ENCODE data around the gene GP9.
A peak's percentile ranks its signal among the peaks of the same experiment; 100 is the strongest.
"Not testable (repeated sequence)": the region's sequence is repeated elsewhere in the genome, so short reads cannot be mapped to it uniquely, and the experiment has no call there.

The GP9 gene

DNA sequence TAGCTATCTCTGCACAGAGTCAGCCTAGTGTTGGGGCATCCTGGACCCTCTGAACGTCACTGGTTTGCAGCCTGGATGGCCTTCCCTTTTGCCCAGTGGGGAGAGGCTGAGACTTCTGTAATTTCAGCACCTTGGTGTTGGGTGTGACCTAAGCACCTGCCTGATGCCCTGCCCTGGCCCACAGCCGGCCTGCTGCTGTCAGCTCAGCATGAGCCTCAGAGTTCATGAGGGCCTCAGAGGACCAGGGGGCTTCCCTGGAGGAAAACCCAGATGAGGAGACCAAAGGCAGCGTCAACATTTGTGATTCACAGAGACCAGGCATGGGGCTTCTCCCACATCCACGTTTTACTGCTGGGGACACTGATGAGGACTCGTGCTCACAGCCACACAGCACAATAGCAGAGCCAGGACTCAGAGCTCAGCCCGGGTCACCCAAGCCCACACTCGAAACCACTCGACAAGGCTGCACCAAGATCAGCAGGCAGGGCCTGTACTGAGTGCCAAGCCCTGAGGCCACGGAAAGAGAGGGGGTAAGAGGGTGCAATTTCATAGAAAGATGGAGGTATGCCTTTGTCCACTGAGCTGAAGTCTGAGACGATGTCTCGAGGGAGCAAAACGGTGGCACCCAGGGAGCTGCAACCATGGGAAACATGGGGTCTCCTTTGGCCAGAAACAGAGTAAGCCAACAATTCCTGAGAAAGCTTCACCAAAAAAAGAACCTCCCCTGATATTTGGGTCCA lies 9.9 kb upstream of the GP9 start:
- no peak for DNase-seq (ENCODE audit: low spot score)

GRCh38 chr3:129051871-129052340 lies 8.7 kb upstream of the GP9 start:
- DNase-seq (ENCODE audit: low spot score) = no peak

- no peak for DNase-seq (ENCODE audit: low spot score)
These were observed 7.9 kb upstream of the GP9 start for GRCh38 chr3:129052675-129053074.

GRCh38 chr3:129054605-129055104 lies 5.9 kb upstream of the GP9 start:
- DNase-seq (ENCODE audit: low spot score) = no peak

DNA sequence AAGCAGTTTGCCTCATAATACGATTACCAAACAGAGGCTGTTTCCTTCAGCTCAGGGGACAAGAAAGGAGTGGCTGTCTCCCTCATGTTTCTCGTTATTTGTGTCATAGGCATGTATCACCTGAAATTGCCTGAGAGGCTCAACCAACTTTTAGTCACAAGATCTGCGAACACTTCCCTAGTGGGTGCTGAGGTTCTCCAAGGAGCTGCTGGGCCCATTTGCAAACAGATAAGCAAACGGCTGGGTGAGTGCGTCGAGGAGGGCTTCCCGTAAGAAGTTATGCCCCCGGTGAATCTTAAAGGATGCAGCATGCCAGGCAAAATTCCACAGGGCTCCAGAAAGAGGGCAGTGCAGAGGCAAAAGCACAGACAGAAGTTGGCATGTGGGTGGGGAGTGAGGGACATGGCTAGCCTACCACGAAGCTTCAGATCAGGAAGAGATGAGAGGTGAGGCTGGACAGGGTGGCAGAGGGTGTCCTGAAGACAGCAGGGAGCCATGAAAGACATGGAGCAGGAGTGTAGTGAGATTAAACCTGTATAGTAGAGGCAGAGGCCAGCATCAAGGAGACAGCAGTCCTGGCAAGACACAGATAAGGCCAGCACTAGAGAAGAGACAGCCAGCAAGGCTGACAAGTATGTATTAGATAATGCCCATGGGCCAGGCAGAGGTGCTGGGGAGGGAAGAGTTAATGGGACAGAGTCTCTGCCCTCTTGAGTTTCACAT lies 4.0 kb upstream of the GP9 start:
- DNase-seq (ENCODE audit: low spot score) = no peak

DNA sequence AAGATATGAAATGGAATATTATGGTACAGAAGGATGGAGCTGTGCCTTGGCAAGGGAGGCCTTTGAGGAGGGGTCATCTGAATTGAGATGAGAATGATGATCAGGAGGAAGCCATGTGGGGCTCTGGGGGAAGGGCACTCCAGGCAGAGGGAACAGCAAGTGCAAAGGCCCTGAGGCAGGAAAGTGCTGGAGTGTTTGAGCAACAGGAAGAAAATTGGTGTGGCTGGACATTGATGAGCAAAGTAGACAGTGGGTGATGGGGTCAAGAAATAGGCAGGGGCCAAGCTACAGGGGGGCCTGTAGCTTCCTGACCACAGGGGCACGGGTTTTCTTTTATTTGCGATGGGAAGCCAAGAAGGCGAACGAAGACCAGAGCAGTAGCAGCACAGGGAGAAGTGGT lies 3.3 kb upstream of the GP9 start:
- no peak for DNase-seq (ENCODE audit: low spot score)

- DNase-seq (ENCODE audit: low spot score) = no peak
These were observed 2.0 kb upstream of the GP9 start for GRCh38 chr3:129058441-129059200.

DNA sequence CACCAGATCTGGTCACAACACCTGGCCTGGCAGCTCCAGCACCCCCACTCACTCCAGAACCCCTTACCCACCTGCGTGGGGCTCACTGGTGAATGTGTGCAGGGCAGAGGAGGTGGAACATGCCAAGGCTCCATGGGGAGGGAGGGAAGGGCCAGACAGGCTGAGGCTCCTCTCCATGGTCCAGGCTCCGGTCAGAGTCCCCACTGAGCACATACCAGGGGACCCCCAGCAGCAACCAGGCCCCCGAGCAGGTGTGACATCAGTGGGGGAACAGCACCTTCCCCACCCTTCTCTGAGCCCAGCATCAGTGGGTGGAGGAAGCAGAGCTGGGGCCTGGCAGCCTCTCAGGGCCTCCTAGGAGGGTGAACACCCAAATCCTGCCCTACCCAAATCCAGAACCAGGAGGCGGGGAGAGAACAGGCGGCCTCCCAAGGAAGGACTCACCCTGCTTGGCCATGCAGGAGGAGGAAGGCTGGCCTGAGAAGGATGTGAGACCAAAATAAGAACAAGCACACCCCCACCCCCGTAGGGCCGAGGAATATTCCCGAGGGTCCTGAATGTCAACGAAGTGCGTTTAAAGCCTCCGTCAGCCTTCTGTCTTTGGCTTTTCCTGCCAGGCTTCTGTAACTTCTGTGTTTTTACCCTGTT lies 1.1 kb upstream of the GP9 start:
- no peak for DNase-seq (ENCODE audit: low spot score)

DNA sequence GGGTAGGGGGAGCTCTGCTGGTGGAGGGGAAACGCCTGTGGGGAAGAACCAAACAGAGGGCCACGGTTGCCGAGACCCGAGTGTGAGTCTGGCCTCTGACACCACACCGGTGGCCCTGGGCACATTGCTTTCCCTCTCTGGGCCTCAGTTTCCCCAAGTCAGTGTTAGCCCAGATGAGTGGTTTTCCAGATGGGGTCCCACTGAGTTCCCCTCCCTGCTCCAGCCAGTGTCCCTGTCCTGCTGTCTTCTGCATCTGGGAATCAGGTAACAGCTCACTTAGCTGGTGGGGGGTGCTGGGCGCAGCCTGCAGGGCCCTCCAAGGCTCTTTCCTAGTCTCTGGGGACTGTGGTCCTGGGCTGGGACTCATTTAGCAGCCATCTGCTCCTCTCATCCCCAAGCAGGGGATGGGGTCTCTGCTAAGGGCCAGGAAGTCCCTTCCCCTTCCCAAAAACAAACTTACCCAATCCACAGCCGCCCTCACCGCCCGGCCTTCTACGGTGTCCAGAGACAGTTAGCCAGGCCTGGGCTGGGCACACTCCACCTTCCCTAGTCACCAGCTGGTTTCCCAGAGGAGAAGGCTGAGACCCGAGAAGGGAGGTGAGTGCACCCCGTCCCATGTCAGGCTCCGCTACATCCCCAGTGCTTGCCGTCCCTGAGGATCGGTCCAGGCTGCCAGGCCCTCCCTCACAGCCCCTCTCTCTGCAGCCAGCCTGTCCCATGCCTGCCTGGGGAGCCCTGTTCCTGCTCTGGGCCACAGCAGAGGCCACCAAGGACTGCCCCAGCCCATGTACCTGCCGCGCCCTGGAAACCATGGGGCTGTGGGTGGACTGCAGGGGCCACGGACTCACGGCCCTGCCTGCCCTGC lies 676 bp downstream of the GP9 start:
- no peak for DNase-seq (ENCODE audit: low spot score)

DNA sequence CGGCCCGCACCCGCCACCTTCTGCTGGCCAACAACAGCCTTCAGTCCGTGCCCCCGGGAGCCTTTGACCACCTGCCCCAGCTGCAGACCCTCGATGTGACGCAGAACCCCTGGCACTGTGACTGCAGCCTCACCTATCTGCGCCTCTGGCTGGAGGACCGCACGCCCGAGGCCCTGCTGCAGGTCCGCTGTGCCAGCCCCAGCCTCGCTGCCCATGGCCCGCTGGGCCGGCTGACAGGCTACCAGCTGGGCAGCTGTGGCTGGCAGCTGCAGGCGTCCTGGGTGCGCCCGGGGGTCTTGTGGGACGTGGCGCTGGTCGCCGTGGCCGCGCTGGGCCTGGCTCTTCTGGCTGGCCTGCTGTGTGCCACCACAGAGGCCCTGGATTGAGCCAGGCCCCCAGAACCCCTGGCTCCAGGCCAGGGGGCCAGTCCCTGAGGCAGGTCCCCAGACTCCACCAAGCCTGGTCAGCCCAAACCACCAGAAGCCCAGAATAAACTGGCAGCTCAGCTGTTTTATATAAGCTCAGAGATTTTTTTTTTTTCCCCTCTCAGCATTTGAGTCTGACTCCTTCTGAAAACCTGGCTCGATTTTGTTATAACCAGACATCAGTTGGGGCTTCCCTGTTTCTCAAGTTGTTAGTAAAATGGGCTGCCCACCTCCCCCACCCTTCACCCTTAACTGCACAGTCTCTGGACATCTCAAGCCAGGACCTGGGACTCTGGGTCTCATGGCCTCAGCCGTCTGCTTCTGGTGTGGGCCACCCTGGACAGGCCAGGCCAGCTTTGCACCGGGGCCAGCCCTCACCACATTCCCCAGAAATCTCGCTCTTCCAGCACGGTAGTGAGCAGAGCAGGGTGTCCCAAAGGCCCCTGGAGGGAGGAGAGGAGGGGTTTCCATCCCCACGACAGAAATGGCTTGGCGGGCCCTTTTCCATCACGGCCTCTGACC lies 1.6 kb downstream of the GP9 start:
- no peak for DNase-seq (ENCODE audit: low spot score)

- DNase-seq (ENCODE audit: low spot score) = no peak
These were observed 2.6 kb downstream of the GP9 start for GRCh38 chr3:129063091-129063640.

DNA sequence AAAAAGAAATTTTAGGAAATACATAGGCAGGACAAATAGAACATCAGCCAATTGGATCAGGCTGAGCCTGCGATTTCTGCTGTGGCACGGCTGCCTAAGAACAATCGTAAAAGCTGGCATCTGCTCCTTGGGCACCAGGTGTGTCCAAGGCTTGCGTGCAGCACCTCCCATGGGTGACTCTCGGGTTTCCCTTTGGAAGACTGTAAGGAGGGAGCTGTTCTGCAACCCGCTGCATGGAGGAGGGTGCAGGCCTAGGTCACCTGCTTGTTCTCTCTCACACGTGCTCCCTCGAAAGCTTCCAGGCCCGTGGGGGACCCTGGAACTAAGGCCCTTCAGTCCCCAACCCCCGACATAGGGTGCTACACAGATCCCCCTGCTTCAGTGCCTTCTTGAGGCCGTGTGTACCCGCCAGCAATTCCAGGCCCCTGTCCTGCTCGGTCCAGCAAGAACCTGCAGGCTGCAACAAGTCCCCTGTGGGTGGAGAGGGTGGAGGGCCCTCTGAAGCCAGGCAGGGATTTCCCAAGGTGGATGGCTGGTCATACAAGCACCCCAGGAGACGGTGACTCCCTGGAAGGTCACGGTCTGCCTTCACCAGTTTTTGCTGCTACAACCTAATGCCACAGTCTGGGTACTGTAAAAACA lies 3.4 kb downstream of the GP9 start:
- no peak for DNase-seq (ENCODE audit: low spot score)

DNA sequence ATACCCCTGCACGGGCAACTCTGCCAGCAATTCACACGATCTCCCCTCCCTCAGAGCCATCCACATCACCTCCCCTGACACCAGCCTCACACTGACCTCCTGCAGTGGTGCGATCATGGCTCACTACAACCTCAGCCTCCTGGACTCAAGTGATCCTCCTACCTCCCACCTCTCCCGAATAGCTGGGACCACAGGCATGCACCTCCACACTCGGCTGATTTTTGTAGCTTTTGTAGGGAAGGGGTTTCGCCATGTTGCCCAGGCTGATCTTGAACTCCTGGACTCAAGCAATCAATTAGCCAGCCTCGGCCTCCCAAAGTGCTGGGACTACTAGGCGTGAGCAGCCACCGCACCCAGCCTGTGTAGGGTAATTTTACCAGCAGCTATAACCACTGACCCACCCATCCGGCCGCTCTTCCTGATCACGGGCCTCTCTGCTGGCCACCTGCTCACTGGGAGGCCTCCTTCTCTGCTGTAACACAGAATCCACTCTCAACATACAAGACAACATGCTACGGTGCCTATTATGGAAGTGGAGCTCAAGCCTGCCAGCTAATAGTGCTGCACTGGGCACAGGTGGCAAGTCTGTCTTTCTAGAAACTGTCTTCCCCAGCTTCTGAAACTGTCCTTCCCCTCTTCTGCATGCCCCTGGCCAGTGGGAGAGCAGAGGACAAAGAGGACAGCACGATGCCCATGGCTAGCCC lies 4.6 kb downstream of the GP9 start:
- peak; percentile 26 for DNase-seq (ENCODE audit: low spot score)

GRCh38 chr3:129065720-129066073 lies 5.1 kb downstream of the GP9 start:
- no peak for DNase-seq (ENCODE audit: low spot score)

DNA sequence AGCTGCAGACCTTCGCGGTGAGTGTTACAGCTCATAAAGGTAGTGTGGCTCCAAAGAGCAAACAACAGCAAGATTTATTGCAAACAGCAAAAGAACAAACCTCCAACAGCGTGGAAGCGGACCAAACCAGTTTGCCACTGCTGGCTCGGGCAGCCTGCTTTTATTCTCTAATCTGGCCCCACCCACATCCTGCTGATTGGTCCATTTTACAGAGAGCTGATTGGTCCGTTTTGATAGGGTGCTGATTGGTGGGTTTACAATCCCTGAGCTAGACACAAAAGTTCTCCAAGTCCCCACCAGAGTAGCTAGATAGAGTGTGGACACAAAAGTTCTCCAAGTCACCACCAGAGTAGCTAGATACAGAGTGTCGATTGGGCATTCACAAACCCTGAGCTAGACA lies 7.1 kb downstream of the GP9 start:
- not testable (repeated sequence) for DNase-seq (ENCODE audit: low spot score)

DNA sequence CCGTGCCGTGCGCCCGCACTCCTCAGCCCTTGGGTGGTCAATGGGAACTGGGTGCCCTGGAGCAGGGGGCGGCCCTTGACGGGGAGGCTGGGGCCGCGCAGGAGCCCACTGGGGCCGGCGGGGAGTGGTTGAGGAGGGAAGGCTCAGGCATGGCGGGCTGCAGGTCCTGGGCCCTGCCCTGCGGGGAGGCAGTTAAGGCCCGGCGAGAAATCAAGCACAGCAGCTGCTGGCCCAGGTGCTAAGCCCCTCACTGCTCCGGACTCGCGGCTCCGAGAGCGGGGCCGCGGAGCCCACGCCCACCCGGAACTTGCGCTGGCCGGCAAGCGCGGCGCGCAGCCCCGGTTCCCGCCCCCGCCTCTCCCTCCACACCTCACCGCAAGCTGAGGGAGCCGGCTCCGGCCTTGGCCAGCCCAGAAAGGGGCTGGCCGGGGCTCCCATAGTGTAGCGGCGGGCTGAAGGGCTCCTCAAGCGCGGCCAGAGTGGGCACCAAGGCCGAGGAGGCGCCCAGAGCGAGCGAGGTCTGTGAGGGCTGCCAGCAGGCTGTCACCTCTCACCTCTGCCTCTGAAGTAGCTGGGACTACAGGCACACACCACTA lies 7.8 kb downstream of the GP9 start:
- no peak for DNase-seq (ENCODE audit: low spot score)

- DNase-seq (ENCODE audit: low spot score) = not testable (repeated sequence)
These were observed 8.9 kb downstream of the GP9 start for GRCh38 chr3:129069313-129070085.
